WTC11 (cell line): Measurements from ENCODE around the gene CCR6.

ENCODE experiments used
- ATF6 ChIP-seq: sonication (generic); formaldehyde crosslinking; IDR thresholded peaks from 2 replicates; pipeline ENCODE4 v1.8.1; 2023; ENCODE audit warnings: mild to moderate bottlenecking, missing genetic modification reagents
- CREM ChIP-seq: sonication (generic); formaldehyde crosslinking; IDR thresholded peaks from 2 replicates; pipeline ENCODE4 v1.8.1; 2022; ENCODE audit warnings: mild to moderate bottlenecking, missing genetic modification reagents, moderate library complexity
- CTCF ChIP-seq: fragments of 200-600 bp; IDR thresholded peaks from 2 replicates; pipeline ENCODE4 v1.8.0; 2022; ENCODE audit warnings: antibody characterized with exemption
- ESRRA ChIP-seq: sonication (generic); formaldehyde crosslinking; IDR thresholded peaks from 2 replicates; pipeline ENCODE4 v1.8.1; 2022; ENCODE audit warnings: mild to moderate bottlenecking, missing genetic modification reagents, borderline replicate concordance
- ETV6 ChIP-seq: sonication (generic); formaldehyde crosslinking; IDR thresholded peaks from 2 replicates; pipeline ENCODE4 v1.8.1; 2022; ENCODE audit warnings: mild to moderate bottlenecking, missing genetic modification reagents
- FOXK1 ChIP-seq: sonication (generic); formaldehyde crosslinking; IDR thresholded peaks from 2 replicates; pipeline ENCODE4 v1.8.0; 2022; ENCODE audit warnings: mild to moderate bottlenecking, moderate library complexity, missing genetic modification reagents
- IRF2 ChIP-seq: sonication (generic); formaldehyde crosslinking; IDR thresholded peaks from 2 replicates; pipeline ENCODE4 v1.8.0; 2022; ENCODE audit warnings: low read depth, missing genetic modification reagents, borderline replicate concordance
- MAX ChIP-seq: sonication (generic); formaldehyde crosslinking; IDR thresholded peaks from 2 replicates; pipeline ENCODE4 v1.8.0; 2022; ENCODE audit warnings: mild to moderate bottlenecking, missing genetic modification reagents
- NR2C2 ChIP-seq: sonication (generic); formaldehyde crosslinking; IDR thresholded peaks from 2 replicates; pipeline ENCODE4 v1.8.0; 2022; ENCODE audit warnings: mild to moderate bottlenecking, missing genetic modification reagents
- PRDM15 ChIP-seq: sonication (generic); formaldehyde crosslinking; IDR thresholded peaks from 2 replicates; pipeline ENCODE4 v1.8.0; 2022; ENCODE audit warnings: missing genetic modification reagents
- PREB ChIP-seq: sonication (generic); formaldehyde crosslinking; IDR thresholded peaks from 2 replicates; pipeline ENCODE4 v1.8.1; 2022; ENCODE audit warnings: mild to moderate bottlenecking, missing genetic modification reagents, moderate library complexity, borderline replicate concordance
- TP53 ChIP-seq: sonication (generic); formaldehyde crosslinking; IDR thresholded peaks from 2 replicates; pipeline ENCODE4 v1.8.1; 2023; ENCODE audit warnings: mild to moderate bottlenecking, missing genetic modification reagents
- ZMAT4 ChIP-seq: fragments of 250-450 bp; sonication (Bioruptor Pico); IDR thresholded peaks from 2 replicates; pipeline ENCODE4 v1.9.0; 2021; ENCODE audit warnings: mild to moderate bottlenecking
- ZNF121 ChIP-seq: sonication (generic); formaldehyde crosslinking; IDR thresholded peaks from 2 replicates; pipeline ENCODE4 v1.8.0; 2023; ENCODE audit warnings: missing genetic modification reagents

GRCh38 chr6:167140589-167141474 is 17.9 kb downstream of the CCR6 start:
- TF ChIP-seq CTCF: no peak
- TF ChIP-seq CREM: no peak
- no peak for TF ChIP-seq ESRRA (CRISPR knock-in tag)
- TF ChIP-seq FOXK1 (CRISPR knock-in tag): no peak
- no peak for TF ChIP-seq MAX (CRISPR knock-in tag)
- no peak for TF ChIP-seq ZMAT4 (CRISPR knock-in tag)
- TF ChIP-seq IRF2: no peak
- TF ChIP-seq ETV6 (CRISPR knock-in tag): no peak
- TF ChIP-seq TP53 (CRISPR knock-in tag): no peak
- no peak for TF ChIP-seq PREB
- no peak for TF ChIP-seq ATF6 (CRISPR knock-in tag)
- no peak for TF ChIP-seq ZNF121 (CRISPR knock-in tag)
- TF ChIP-seq PRDM15: no peak
- no peak for TF ChIP-seq NR2C2 (CRISPR knock-in tag)
